Cardiac fibroblast (primary cell): ENCODE results near the gene PLAAT2.

Experiments used
- DNase-seq, 2 donors: peaks; one replicate each; pipeline versions ENCODE4 v3.0.0 to v3.0.0-alpha.2; 2010; ENCODE audit warnings: low read depth in 2 of 2
- H3K4me3 ChIP-seq, 2 donors: replicated peaks in 1 of 2; 1 replicate in 1 of 2; 2 replicates in 1 of 2; pipeline ENCODE4 v1.5.1; 2011; ENCODE audit warnings: low read depth in 2 of 2, low read length in 2 of 2, mild to moderate bottlenecking in 2 of 2, moderate library complexity in 1 of 2
- TF ChIP-seq, protein P1 (sequence below): IDR thresholded peaks from one replicate; pipeline ENCODE4 v1.5.1; 2011; ENCODE audit warnings: low read depth, mild to moderate bottlenecking, low read length, inconsistent platforms

Gene PLAAT2

GRCh38 chr11:63523151-63523550 lies 40.0 kb downstream of the PLAAT2 start:
- no peak for DNase-seq
- H3K4me3 ChIP-seq = no peak overlapping the region
- TF ChIP-seq, protein P1, sequence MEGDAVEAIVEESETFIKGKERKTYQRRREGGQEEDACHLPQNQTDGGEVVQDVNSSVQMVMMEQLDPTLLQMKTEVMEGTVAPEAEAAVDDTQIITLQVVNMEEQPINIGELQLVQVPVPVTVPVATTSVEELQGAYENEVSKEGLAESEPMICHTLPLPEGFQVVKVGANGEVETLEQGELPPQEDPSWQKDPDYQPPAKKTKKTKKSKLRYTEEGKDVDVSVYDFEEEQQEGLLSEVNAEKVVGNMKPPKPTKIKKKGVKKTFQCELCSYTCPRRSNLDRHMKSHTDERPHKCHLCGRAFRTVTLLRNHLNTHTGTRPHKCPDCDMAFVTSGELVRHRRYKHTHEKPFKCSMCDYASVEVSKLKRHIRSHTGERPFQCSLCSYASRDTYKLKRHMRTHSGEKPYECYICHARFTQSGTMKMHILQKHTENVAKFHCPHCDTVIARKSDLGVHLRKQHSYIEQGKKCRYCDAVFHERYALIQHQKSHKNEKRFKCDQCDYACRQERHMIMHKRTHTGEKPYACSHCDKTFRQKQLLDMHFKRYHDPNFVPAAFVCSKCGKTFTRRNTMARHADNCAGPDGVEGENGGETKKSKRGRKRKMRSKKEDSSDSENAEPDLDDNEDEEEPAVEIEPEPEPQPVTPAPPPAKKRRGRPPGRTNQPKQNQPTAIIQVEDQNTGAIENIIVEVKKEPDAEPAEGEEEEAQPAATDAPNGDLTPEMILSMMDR = no peak

DNA sequence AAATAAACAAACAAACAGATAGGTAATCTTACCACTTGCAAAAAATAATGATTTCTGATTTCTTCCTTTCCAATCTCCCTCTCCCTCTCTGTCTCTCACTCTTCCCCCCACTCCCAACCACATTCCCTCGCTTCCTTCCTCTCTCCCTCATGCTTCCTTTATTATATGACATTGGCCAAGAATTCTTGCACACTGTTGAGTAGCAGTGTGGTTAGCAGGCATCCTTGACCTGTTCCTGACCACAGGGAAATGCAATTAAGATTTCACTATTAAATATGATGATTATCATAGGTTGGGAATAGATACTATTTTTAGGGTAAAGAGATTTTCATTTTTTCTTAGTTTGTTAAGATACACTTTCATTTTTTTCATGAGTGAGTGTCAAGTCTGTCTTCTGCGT lies 41.3 kb downstream of the PLAAT2 start:
- no peak for DNase-seq
- TF ChIP-seq, protein P1 = no peak
- H3K4me3 ChIP-seq = no peak overlapping the region

DNA sequence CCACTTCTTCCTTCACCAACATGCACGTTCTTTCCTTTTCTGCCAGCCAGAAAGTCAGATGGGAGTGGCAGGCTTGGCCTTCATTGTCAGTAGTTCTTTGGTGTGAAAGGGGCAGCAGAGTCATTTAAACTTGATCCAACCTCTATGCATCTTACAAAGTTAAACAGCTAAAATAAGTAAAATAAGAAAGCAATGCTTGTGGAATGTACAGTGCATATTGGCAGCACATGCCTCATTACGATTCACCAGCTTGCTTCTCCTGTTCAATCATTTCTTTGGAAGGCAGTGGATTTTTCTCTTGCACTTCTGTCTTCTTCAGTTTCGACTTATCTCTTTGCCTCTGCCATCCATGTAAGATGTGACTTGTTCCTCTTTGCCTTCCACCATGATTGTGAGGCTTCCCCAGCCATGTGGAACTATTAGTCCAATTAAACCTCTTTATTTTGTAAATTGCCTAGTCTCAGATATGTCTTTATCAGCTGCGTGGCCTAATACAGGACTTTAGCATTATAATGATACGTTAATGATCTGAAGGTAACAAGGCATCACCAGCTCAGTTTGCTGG lies 42.5 kb downstream of the PLAAT2 start:
- H3K4me3 ChIP-seq = no peak overlapping the region
- TF ChIP-seq, protein P1 = no peak

GRCh38 chr11:63518548-63518947 lies 44.6 kb downstream of the PLAAT2 start:
- DNase-seq = peak; percentile 44 to 62
- no peak overlapping the region for H3K4me3 ChIP-seq
- TF ChIP-seq, protein P1 = no peak

More for the DNA sequence above, 42.5 kb downstream of the PLAAT2 start:
- peak in 1 of 2 donors; percentile 7 for DNase-seq

DNA sequence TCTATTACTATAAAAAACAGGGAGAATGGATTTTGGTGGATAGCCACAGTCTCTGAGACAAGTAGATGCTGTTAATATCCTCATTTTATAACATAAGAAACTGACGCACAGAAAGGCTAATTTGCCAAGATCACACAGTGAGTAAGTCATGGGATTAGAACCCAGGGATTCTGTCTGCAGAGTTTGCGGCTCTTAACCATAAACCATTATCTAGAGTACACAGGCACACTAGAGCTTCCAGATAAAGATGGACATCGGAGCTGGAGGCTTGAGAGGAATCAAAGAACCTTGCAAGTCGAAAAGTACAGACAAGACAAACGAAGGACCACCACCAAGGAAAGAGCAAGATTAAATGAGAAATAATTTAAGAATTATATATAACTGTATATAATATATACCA lies 46.0 kb downstream of the PLAAT2 start:
- no peak overlapping the region for H3K4me3 ChIP-seq
- TF ChIP-seq, protein P1 = no peak
- DNase-seq = no peak

DNA sequence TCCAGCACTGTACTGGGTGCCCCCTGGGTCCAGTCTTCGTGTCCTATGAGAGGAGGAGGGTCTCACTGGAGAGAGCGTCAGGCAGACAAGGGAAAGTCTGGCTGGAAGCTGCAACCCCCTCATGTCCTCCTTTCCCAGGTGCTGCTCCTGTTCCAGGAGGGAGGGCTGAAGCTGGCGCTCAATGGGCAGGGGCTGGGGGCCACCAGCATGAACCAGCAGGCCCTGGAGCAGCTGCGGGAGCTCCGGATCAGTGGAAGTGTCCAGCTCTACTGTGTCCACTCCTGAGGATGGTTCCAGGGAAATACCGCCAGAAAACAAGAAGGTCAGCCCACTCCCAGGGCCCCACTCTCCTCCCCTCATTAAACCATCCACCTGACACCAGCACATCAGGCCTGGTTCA lies 47.1 kb downstream of the PLAAT2 start:
- H3K4me3 ChIP-seq = no peak overlapping the region
- TF ChIP-seq, protein P1 = no peak
- no peak for DNase-seq

GRCh38 chr11:63512816-63513215 lies 50.4 kb downstream of the PLAAT2 start:
- TF ChIP-seq, protein P1 = no peak
- no peak for DNase-seq

More at GRCh38 chr11:63512816-63513215, 50.4 kb downstream of the PLAAT2 start:
- no peak overlapping the region for H3K4me3 ChIP-seq
